ENCODE data around the gene ZBTB7A.

GRCh38 chr19:4035018-4035566 is 31.6 kb downstream of the ZBTB7A start:
- TF ChIP-seq POLR2A (IDR thresholded peaks at IDR 0.05; ENCODE audit: low read depth, low read length) = no peak
- no peak for TF ChIP-seq CTCF (conservative IDR thresholded peaks at IDR 0.05; ENCODE audit: low read depth, low read length)
- TF ChIP-seq FOS (IDR thresholded peaks at IDR 0.05; ENCODE audit: low read depth, low read length) = no peak
- TF ChIP-seq CHD1 (IDR thresholded peaks at IDR 0.05; ENCODE audit: low read depth, low read length) = no peak
- no peak for TF ChIP-seq CEBPB (IDR thresholded peaks at IDR 0.05; ENCODE audit: low read depth, low read length)
- no peak for TF ChIP-seq SMC3 (IDR thresholded peaks at IDR 0.05; ENCODE audit: low read depth, low read length)
- TF ChIP-seq NFE2L2 (IDR thresholded peaks at IDR 0.05; ENCODE audit: low read depth, low read length) = no peak
- TF ChIP-seq RCOR1 (IDR thresholded peaks at IDR 0.05; ENCODE audit: insufficient replicate concordance, low read length) = no peak
- TF ChIP-seq RFX5 (IDR thresholded peaks at IDR 0.05; ENCODE audit: low read depth, low read length) = no peak
